HG02970 (cell line): ENCODE measurements around the gene RASA2.

Experiments
- ATAC-seq: cut with Tn5 transposase; IDR thresholded peaks from one replicate; pipeline ENCODE4 v1.9.1; 2021; ENCODE audit warnings: mild to moderate bottlenecking, moderate library complexity, moderate number of reproducible peaks; ENCODE audit not compliant: unreplicated experiment, low FRiP score

RASA2 gene

GRCh38 chr3:141486746-141487520 is at the start of gene RASA2:
Gene RASA2, plus strand, starts transcription at chr3:141487027. Its CDS starts 57 bp downstream, at chr3:141487084.
- ATAC-seq = peak; percentile 67

DNA sequence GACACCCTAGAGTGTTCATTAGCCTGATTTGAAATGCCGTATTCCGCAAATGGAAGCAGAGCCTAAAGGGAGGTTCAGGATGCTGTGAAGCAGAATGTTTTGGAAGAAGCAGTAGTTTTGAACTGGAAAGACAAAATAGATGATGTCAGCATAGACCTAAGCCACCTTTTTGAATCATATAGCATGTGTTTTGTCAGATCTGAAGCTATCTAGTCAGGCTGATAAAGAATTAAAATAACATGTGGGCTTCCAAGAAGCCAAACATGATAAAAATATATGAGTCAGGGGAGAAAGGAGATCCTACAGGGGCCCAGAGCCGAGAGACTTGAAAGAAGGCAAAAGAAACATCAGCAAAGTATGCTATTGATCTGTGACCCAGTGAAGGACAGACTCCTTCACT is 47.2 kb upstream of the RASA2 start:
- no peak for ATAC-seq

DNA sequence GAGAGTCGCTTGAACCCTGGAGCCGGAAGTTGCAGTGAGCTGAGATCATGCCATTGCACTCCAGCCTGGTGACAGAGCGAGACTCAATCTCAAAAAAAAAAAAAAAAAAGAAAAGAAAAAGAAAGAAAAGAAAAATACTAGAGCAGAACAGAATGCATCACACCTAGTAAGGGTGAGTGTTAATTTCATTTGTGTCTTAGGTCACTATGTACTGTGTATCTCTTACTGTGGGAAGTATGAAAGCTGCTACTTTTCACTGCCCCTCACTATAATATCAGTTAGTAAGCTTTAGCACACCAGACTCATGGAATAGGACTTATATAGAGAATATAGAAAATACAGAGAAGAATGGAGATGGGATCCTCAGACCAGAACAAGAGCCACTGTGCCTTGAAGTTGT is 45.9 kb upstream of the RASA2 start:
- no peak for ATAC-seq

DNA sequence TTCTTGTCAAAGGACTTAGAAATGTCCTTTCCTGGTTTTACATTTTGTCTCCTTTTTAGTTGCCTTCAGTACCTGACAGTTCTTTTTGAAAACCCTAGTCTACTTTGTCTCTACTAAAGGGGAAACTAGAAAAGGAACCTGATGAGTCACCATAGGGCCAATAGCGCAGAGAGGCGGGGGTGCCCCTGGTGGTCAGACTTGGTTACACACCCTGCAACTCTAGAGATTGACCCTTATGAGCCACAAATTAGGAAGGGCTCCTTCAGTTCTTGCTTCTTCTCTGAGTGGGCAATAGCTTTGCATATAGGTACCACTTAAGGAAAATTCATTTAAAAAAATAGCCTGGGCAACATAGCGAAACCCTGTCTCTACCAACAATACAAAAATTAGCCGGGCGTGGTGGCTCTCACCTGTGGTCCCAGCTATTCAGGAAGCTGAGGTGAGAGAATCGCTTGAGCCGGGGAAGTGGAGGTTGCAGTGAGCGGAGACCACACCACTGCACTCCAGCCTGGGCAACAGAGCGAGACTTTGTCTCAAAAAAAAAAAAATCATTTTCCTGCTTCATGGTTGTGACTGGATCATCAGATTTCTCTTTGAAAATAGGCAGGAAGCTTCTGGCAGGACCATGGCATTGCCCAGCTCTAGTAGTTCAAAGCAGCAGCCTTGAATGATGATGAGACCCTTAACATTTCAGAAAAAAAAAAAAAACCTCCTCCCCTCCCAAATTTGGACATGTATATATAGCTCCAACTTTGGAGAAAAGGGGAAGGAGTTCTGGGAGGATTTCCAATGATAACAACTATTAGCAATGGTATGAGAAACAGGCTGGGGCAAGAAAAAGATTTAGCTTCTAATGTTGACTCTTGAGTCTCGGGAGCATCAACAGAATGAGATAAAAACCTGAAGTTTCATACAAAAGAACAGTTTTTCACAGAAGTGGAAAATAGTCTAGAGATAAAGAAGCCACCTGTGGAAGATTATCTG is 45.2 kb upstream of the RASA2 start:
- ATAC-seq = peak; percentile 90

GRCh38 chr3:141442446-141442845 is 44.4 kb upstream of the RASA2 start:
- no peak for ATAC-seq

DNA sequence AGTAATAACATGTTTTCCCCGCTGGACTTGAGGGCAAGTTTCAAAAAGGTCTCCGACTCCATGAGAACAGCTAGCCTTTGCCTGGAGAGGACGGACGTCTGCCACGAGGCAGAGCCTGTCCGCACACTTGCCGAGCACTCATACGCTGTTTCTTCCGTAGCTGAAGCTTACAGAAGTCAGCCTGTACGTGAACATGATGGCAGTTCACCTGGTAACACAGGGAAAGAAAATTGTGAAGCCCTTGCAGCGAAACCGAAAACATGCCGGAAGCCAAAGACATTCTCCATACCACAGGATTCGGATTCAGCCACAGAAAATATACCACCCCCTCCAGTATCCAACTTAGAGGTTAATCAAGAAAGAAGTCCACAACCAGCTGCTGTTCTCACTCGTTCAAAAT is 43.9 kb upstream of the RASA2 start:
- no peak for ATAC-seq

GRCh38 chr3:141444586-141445285 is 42.1 kb upstream of the RASA2 start:
- no peak for ATAC-seq

DNA sequence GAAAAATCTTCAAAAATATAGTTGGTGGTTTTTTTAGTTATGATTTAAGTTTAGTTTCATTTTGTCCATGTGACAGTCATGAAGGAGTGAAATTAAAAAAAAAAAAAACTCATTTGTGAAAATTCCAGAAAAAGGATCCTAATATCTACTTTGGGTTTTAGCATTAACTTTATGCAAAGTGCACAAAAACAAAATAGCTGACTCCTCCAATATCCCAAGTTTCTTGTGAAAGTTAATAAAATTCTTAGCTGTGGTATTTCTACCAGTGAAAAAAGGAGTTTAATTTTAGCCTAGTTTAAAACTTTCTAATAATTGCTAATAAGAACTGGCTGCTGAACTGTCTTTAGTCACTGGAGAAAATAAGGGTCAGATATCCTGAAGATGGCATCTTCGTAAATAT is 40.8 kb upstream of the RASA2 start:
- no peak for ATAC-seq

DNA sequence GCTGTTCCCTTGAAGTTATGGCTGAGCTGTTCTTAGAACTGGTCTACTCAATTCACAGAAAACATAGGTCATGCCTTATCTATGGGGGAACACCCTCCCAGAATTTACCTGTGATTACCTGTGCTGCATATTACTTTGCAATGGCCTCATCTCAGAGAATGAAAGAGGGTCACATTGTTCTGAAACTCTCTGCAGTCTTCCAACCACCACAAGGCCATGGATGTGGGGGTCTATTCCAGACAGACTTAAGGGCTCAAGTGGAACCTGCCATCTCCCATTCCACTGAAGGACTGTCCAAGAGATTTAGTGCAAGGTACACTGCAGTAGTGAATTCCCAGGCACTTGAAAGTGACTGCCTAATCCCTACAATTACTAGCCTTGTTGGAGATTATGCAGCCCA is 40.1 kb upstream of the RASA2 start:
- ATAC-seq = no peak

- no peak for ATAC-seq
Measured at GRCh38 chr3:141447383-141447782, 39.4 kb upstream of the RASA2 start.

- ATAC-seq = no peak
Measured at GRCh38 chr3:141448606-141449220, 38.1 kb upstream of the RASA2 start.

DNA sequence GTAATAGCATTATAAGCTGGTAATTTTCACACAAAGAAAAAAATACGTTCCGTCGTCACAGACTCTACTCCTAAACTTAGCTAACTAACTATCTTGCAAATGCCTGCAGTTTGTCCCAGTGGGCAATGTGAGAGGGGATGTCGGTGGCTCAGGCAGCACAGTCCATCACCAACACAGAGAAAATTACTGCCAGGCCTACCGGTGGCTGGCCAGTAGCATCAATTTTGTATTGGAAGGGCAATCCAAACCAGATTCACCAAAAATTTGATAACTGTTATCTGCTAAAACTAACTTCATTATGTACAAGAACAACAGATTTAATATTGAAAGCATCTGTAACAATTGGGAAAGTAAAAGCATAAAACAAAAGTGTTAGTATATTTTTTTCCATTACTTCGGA is 37.4 kb upstream of the RASA2 start:
- no peak for ATAC-seq

GRCh38 chr3:141450727-141451375 is 36.0 kb upstream of the RASA2 start:
- no peak for ATAC-seq

DNA sequence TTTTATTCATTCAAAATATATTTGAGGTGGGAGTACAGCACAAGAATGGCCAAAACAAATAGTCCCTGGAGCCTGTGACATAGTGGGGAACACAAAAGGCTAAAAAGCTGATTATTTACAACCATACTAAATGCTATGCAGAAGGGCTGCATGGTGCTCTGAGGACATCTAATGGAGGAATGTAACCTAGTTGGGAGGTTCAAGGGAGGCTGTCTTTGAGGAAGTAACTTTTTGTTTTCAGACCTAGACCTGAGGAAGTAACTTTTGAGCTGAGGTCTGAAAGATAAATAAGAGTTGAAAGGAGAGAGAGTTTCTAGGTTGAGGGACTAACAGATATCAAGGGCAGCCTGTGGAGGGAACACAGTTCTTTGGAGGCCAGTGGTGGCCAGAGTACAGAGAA is 34.8 kb upstream of the RASA2 start:
- ATAC-seq = no peak

DNA sequence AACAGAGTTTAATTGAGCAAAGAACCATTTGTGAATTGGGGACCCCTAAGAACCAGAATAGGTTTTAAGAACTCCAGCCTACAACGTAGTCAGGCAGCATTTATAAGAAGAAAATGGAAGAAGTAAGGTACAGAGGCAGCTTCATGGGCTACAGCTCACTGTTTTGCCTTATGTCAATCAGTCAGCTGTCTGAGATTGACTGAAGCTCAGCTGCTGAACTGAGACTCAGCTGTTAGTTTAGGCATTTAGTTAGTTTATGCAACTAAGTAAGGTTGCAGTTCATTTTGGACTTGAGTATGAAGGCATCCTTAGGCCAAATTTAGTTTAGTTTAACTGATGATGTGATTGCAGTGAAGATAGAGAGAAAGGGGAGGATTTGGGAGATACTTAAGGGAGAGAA is 34.1 kb upstream of the RASA2 start:
- ATAC-seq = no peak

- no peak for ATAC-seq
Measured at GRCh38 chr3:141454054-141454453, 32.8 kb upstream of the RASA2 start.

GRCh38 chr3:141454906-141455602 is 31.8 kb upstream of the RASA2 start:
- no peak for ATAC-seq

- ATAC-seq = no peak
Measured at GRCh38 chr3:141455603-141456300, 31.1 kb upstream of the RASA2 start.

- ATAC-seq = no peak
Measured at GRCh38 chr3:141456301-141456625, 30.6 kb upstream of the RASA2 start.
